H1 (cell line): Measurements from ENCODE around the gene ENDOU. TPM values are rescaled to one million over a fixed set of nuclear protein-coding genes. Genes with fewer than 3 reads are reported as not detected.

Experiments used
- CTCF ChIA-PET: fragments of 300-600 bp; sonication (Branson Sonifier 250); formaldehyde crosslinking; loops from one replicate; lab custom pipeline; 2021; ENCODE audit not compliant: partially characterized antibody; lab: Charles Lee
- POLR2A ChIA-PET: fragments of 300-600 bp; sonication (Branson Sonifier 250); formaldehyde crosslinking; loops from one replicate; lab custom pipeline; 2021; ENCODE audit warnings: inconsistent platforms; ENCODE audit not compliant: partially characterized antibody; lab: Charles Lee
- DNase-seq, 2 experiments: peaks; one replicate each; pipeline versions ENCODE4 v3.0.0 to v3.0.0-alpha.2; 2010 to 2022; ENCODE audit warnings: low spot score in 2 of 2, low read depth in 1 of 2, mixed read lengths in 1 of 2
- FAIRE-seq: peaks from 2 replicates; lab custom pipeline; 2011; peaks lifted over from hg19 to GRCh38; lab: Jason Lieb, UNC
- H2AFZ ChIP-seq: 2 replicates; pipeline ENCODE4 v1.8.1; 2012; ENCODE audit warnings: low read length, inconsistent platforms
- H2AK5ac ChIP-seq: 2 replicates; pipeline ENCODE4 v1.6.1; 2013; ENCODE audit warnings: low read depth, low read length
- H2BK120ac ChIP-seq: replicated peaks from 2 replicates; pipeline ENCODE3; 2013; ENCODE audit warnings: low read depth, low read length, inconsistent platforms
- H2BK12ac ChIP-seq: 2 replicates; pipeline ENCODE4 v1.6.1; 2013; ENCODE audit warnings: low read depth, low read length
- H2BK15ac ChIP-seq: 2 replicates; pipeline ENCODE4 v1.6.1; 2013; ENCODE audit warnings: low read length
- H2BK20ac ChIP-seq: 2 replicates; pipeline ENCODE4 v1.6.1; 2013; ENCODE audit warnings: low read length
- H2BK5ac ChIP-seq: 2 replicates; pipeline ENCODE4 v1.6.1; 2013; ENCODE audit warnings: low read depth, low read length
- H3K14ac ChIP-seq: 2 replicates; pipeline ENCODE4 v1.6.1; 2013; ENCODE audit warnings: inconsistent platforms; ENCODE audit not compliant: insufficient read length
- H3K18ac ChIP-seq: 2 replicates; pipeline ENCODE4 v1.6.1; 2013; ENCODE audit warnings: low read length; ENCODE audit errors: extremely low read depth
- H3K23ac ChIP-seq: 2 replicates; pipeline ENCODE4 v1.6.1; 2013; ENCODE audit warnings: inconsistent platforms; ENCODE audit not compliant: insufficient read length
- H3K23me2 ChIP-seq: 2 replicates; pipeline ENCODE4 v1.6.1; 2013; ENCODE audit warnings: low read depth, low read length
- H3K27ac ChIP-seq: 2 replicates; pipeline ENCODE4 v1.6.1; 2011; ENCODE audit warnings: low read depth, low read length, inconsistent platforms
- H3K27me3 ChIP-seq, 4 experiments: replicated peaks in 1 of 4; 1 replicate in 1 of 4; 2 replicates in 3 of 4; pipeline versions ENCODE4 v1.6.1 to v1.8.1; 2011 to 2013; ENCODE audit warnings: low read length in 3 of 4, mild to moderate bottlenecking in 3 of 4, inconsistent platforms in 2 of 4, mixed read lengths in 2 of 4, moderate library complexity in 1 of 4; ENCODE audit not compliant: control insufficient read depth in 3 of 4, insufficient read depth in 3 of 4; ENCODE audit errors: extremely low read depth in 1 of 4
- H3K36me3 ChIP-seq, 4 experiments: 2 replicates each; pipeline versions ENCODE4 v1.6.1 to v1.8.1; 2011 to 2013; ENCODE audit warnings: mild to moderate bottlenecking in 4 of 4, low read length in 3 of 4, moderate library complexity in 2 of 4, control low read depth in 1 of 4, inconsistent platforms in 1 of 4; ENCODE audit not compliant: insufficient read depth in 4 of 4, control insufficient read depth in 2 of 4
- H3K4ac ChIP-seq: replicated peaks from 2 replicates; pipeline ENCODE3; 2013; ENCODE audit warnings: low read length, low read depth, mixed read lengths, inconsistent platforms; ENCODE audit not compliant: insufficient read length
- H3K4me1 ChIP-seq, 4 experiments: replicated peaks in 1 of 4; 1 replicate in 1 of 4; 2 replicates in 3 of 4; pipeline versions ENCODE4 v1.6.1 to v1.8.1; 2011 to 2013; ENCODE audit warnings: low read length in 3 of 4, inconsistent platforms in 2 of 4, mixed read lengths in 1 of 4; ENCODE audit not compliant: insufficient read depth in 4 of 4, control insufficient read depth in 3 of 4
- H3K4me2 ChIP-seq, 2 experiments: 2 replicates each; pipeline versions ENCODE4 v1.6.1 to v1.8.1; 2011 to 2013; ENCODE audit warnings: low read depth in 2 of 2, low read length in 2 of 2, control low read depth in 1 of 2, inconsistent platforms in 1 of 2, mild to moderate bottlenecking in 1 of 2; ENCODE audit not compliant: insufficient read depth in 1 of 2
- H3K4me3 ChIP-seq, 4 experiments: fragments of 200-600, 300-600 bp in 1 of 4; sonication (generic), shearing (Covaris generic), sonication (Bioruptor Twin) in 1 of 4; 2 replicates each; pipeline versions ENCODE4 v1.5.1 to v1.8.1; 2011 to 2016; ENCODE audit warnings: low read length in 4 of 4, low read depth in 3 of 4, control low read depth in 2 of 4, inconsistent platforms in 2 of 4, mild to moderate bottlenecking in 2 of 4, mixed read lengths in 1 of 4, moderate library complexity in 1 of 4; ENCODE audit not compliant: insufficient read depth in 2 of 4; ENCODE audit errors: extremely low read depth in 1 of 4
- H3K56ac ChIP-seq: replicated peaks from 2 replicates; pipeline ENCODE3; 2013; ENCODE audit warnings: low read depth, mild to moderate bottlenecking, mixed read lengths, low read length, inconsistent platforms; ENCODE audit not compliant: insufficient read length
- H3K79me1 ChIP-seq: 2 replicates; pipeline ENCODE4 v1.6.1; 2013; ENCODE audit warnings: low read depth, low read length, control low read depth
- H3K79me2 ChIP-seq, 2 experiments: 2 replicates each; pipeline versions ENCODE4 v1.6.1 to v1.8.1; 2012 to 2013; ENCODE audit warnings: low read length in 2 of 2, mild to moderate bottlenecking in 2 of 2, inconsistent platforms in 1 of 2; ENCODE audit not compliant: insufficient read depth in 2 of 2, control insufficient read depth in 1 of 2
- H3K9ac ChIP-seq, 4 experiments: replicated peaks in 1 of 4; 1 replicate in 1 of 4; 2 replicates in 3 of 4; pipeline versions ENCODE4 v1.6.1 to v1.8.1; 2011 to 2013; ENCODE audit warnings: low read depth in 3 of 4, low read length in 3 of 4, control low read depth in 2 of 4, mild to moderate bottlenecking in 2 of 4, moderate library complexity in 2 of 4, inconsistent platforms in 1 of 4; ENCODE audit errors: extremely low read depth in 1 of 4
- H3K9me3 ChIP-seq, 2 experiments: 2 replicates each; pipeline versions ENCODE4 v1.6.1 to v1.8.1; 2012 to 2013; ENCODE audit warnings: mild to moderate bottlenecking in 2 of 2, moderate library complexity in 2 of 2, control low read depth in 1 of 2, inconsistent platforms in 1 of 2, low read depth in 1 of 2, low read length in 1 of 2, mixed read lengths in 1 of 2; ENCODE audit not compliant: insufficient read depth in 2 of 2
- H4K20me1 ChIP-seq, 2 experiments: replicated peaks in 1 of 2; 2 replicates each; pipeline versions ENCODE3 to v1.8.1; 2011 to 2013; ENCODE audit warnings: inconsistent platforms in 2 of 2, low read length in 2 of 2, mild to moderate bottlenecking in 1 of 2; ENCODE audit not compliant: insufficient read depth in 2 of 2, control insufficient read depth in 1 of 2
- H4K5ac ChIP-seq: 2 replicates; pipeline ENCODE4 v1.6.1; 2013; ENCODE audit warnings: low read length, low read depth, mixed read lengths, inconsistent platforms; ENCODE audit not compliant: insufficient read length
- H4K8ac ChIP-seq: 2 replicates; pipeline ENCODE4 v1.8.0; 2013; ENCODE audit warnings: mild to moderate bottlenecking, moderate library complexity, low read length, inconsistent platforms; ENCODE audit not compliant: insufficient read depth; ENCODE audit errors: extremely low read depth
- H4K91ac ChIP-seq: replicated peaks from 2 replicates; pipeline ENCODE3; 2013; ENCODE audit warnings: low read length, mixed read lengths, inconsistent platforms; ENCODE audit not compliant: insufficient read length
- CEBPB ChIP-seq: IDR thresholded peaks from 2 replicates; pipeline ENCODE4 v1.6.1; 2012; ENCODE audit warnings: low read depth, low read length
- FOSL1 ChIP-seq: IDR thresholded peaks from 2 replicates; pipeline ENCODE4 v1.6.1; 2011; ENCODE audit warnings: mild to moderate bottlenecking, low read depth, low read length, moderate library complexity; ENCODE audit not compliant: insufficient read depth
- KDM1A ChIP-seq: fragments of 200-600, 300-600 bp; sonication (generic); IDR thresholded peaks from 2 replicates; pipeline ENCODE4 v1.7.1; 2016; ENCODE audit warnings: mild to moderate bottlenecking, low read length, borderline replicate concordance
- KDM4A ChIP-seq: IDR thresholded peaks from one replicate; pipeline ENCODE4 v1.7.1; 2012; ENCODE audit warnings: low read depth, mild to moderate bottlenecking, moderate library complexity, low read length, inconsistent platforms; ENCODE audit not compliant: severe bottlenecking
- NANOG ChIP-seq: IDR thresholded peaks from 2 replicates; pipeline ENCODE4 v1.6.1; 2011; ENCODE audit warnings: low read length, low read depth, mild to moderate bottlenecking, inconsistent platforms; ENCODE audit not compliant: insufficient read depth, poor library complexity, severe bottlenecking
- POU5F1 ChIP-seq: IDR thresholded peaks from 2 replicates; pipeline ENCODE4 v1.6.1; 2011; ENCODE audit warnings: low read depth, mild to moderate bottlenecking, low read length, moderate library complexity
- SAP30 ChIP-seq: fragments of 300-600 bp; sonication (generic); IDR thresholded peaks from 2 replicates; pipeline ENCODE4 v1.7.1; 2012; ENCODE audit warnings: low read length, moderate library complexity, mild to moderate bottlenecking, inconsistent platforms; ENCODE audit not compliant: insufficient read depth, insufficient replicate concordance
- WGBS, 2 experiments: shearing (Covaris generic) in 1 of 2; methylation state at CpG; one replicate each; pipeline versions ENCODE4 v1.1.6 to v1.1.7; 2013 to 2015; ENCODE audit warnings: low lambda C conversion rate in 2 of 2, mixed read lengths in 2 of 2, inconsistent platforms in 1 of 2, low coverage in 1 of 2, missing lambda C conversion rate in 1 of 2; ENCODE audit not compliant: insufficient replicate concordance in 2 of 2, insufficient coverage in 1 of 2, insufficient read length in 1 of 2; ENCODE audit errors: extremely low coverage in 1 of 2, missing lambda C conversion rate in 1 of 2; 5-methylcytosine and 5-hydroxymethylcytosine counted together
- polyA plus RNA-seq, 7 experiments: library from polyadenylated mRNA; depleted of rRNA in 3 of 7; stranded (reverse) in 5 of 7; unstranded in 2 of 7; fragments of >200 nt in 5 of 7; fragments of 200-250 nt in 2 of 7; gene quantifications; 1 replicate in 5 of 7; 2 replicates in 1 of 7; 4 replicates in 1 of 7; pipeline versions ENCODE4 v1.2.1 to v1.2.3, GENCODE V29; 2011 to 2013; ENCODE audit warnings: missing spikeins in 2 of 7, mixed read lengths in 2 of 7
- total RNA-seq: library from RNA; stranded (reverse); fragmentation: NEBNext Ultra II Directional; extraction: Animal tissue kit (Norgen Biotek cat#: 25700); gene quantifications from 2 replicates; pipeline ENCODE4 v1.2.1, GENCODE V29; 2021
- TF ChIP-seq, protein P1 (sequence below): IDR thresholded peaks from 2 replicates; pipeline ENCODE4 v1.6.1; 2012; ENCODE audit warnings: low read length, inconsistent platforms
- TF ChIP-seq, protein P2 (sequence below): IDR thresholded peaks from 2 replicates; pipeline ENCODE4 v1.6.1; 2012; ENCODE audit warnings: inconsistent platforms

Gene ENDOU
- total and polyA plus RNA-seq, 2 of the 8 experiments (the other 6 are each of a cell fraction or from before 2014, with no cell fraction given), result not detected

DNA sequence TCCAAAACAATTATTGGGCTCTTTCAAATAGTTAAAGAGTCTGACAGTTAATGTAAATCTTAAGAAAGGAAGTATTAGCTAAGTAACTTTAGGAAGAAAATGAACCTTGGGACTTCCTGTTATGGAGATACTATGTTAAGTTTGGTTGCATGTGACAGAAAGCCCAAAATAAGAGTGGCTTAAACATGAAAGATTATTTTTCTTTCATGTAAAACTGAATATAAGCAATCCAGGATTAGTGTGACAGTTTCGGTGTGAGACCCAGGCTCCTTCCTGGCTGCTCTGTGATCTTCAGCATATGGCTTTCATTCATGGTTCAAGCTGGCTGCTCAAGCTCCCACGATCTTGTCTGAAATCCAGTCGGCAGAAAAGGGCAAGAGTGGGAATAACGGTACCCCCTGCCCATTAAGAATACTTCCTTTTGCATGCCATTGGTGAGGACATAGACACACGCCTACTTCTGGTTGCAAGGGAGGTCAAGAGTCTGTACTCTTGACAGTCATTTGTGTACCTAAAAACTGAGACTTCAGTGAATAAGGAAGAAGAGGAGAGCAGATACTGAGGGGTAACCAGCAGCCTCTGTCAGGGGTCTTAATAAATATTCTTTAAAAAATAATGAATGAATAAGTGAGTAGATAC, 17.3 kb downstream of the ENDOU start:
- Histone ChIP-seq H2BK5ac (no peak overlapping the region), H2BK20ac (no peak overlapping the region), H3K36me3 (no peaks in the 10 kb centered on the region), H3K27me3 (no peaks in the 10 kb centered on the region; a peak in 1 of 7 replicates), H3K18ac (no peak overlapping the region), H4K5ac (no peak overlapping the region), H2AFZ (no peak overlapping the region), H3K4me2 (no peak overlapping the region), H4K91ac (no peak overlapping the region), H3K4me1 (peaks cover 0 to 3% (median 0%) of the 10 kb centered on the region in 4 experiments; a peak in 1 of 7 replicates), H3K4ac (no peak overlapping the region), H4K20me1 (no peaks in the 10 kb centered on the region), H2AK5ac (no peak overlapping the region), H3K14ac (no peak overlapping the region), H3K79me2 (peaks cover 0 to 20% of the 10 kb centered on the region in 2 experiments; a peak in 3 of 4 replicates), H2BK15ac (no peak overlapping the region), H3K4me3 (no peak overlapping the region), H3K9ac (no peak overlapping the region), H3K9me3 (no peaks in the 10 kb centered on the region), H3K79me1 (peaks cover 8% of the 10 kb centered on the region; the same call in 1 of the 2 replicates), H2BK12ac (no peak overlapping the region), H3K23ac (no peak overlapping the region), H3K56ac (no peak overlapping the region), H2BK120ac (no peak overlapping the region), H3K23me2 (no peaks in the 10 kb centered on the region), H4K8ac (no peak overlapping the region), H3K27ac (no peak overlapping the region)
- DNase-seq, result no peak
- CTCF ChIA-PET, result interaction anchor here (0.6 to 64.6 kb wide), 7 partner anchors 9 to 241 kb away, joined by 3 to 2442 read pairs (median 3); partner anchors contain the start of gene SLC48A1
- no peak for FAIRE-seq
- WGBS, 2 experiments, result 84% methylated on average over 5 of the region's 5 CpGs; no CpG with 5 or more reads in 1 of the 2 experiments
- POLR2A ChIA-PET, result interaction anchor here (0.9 kb wide), 1 partner anchor 15 kb away, joined by 3 read pairs; no protein-coding TSS in a partner anchor
- TF ChIP-seq POU5F1 (no peak), CEBPB (no peak), KDM1A (no peak), FOSL1 (no peak), KDM4A (no peak), NANOG (no peak), SAP30 (no peak)
- TF ChIP-seq, protein P1, sequence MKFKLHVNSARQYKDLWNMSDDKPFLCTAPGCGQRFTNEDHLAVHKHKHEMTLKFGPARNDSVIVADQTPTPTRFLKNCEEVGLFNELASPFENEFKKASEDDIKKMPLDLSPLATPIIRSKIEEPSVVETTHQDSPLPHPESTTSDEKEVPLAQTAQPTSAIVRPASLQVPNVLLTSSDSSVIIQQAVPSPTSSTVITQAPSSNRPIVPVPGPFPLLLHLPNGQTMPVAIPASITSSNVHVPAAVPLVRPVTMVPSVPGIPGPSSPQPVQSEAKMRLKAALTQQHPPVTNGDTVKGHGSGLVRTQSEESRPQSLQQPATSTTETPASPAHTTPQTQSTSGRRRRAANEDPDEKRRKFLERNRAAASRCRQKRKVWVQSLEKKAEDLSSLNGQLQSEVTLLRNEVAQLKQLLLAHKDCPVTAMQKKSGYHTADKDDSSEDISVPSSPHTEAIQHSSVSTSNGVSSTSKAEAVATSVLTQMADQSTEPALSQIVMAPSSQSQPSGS, result no peak
- TF ChIP-seq, protein P2, sequence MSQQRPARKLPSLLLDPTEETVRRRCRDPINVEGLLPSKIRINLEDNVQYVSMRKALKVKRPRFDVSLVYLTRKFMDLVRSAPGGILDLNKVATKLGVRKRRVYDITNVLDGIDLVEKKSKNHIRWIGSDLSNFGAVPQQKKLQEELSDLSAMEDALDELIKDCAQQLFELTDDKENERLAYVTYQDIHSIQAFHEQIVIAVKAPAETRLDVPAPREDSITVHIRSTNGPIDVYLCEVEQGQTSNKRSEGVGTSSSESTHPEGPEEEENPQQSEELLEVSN, result no peak
